LHCN-M2 (cell line): Measurements from ENCODE around the gene PGAP1. TPM values are rescaled to one million over a fixed set of nuclear protein-coding genes. Genes with fewer than 3 reads are reported as not detected.
A peak's percentile ranks its signal among the peaks of the same experiment; 100 is the strongest.
"Not testable (repeated sequence)": the region's sequence is repeated elsewhere in the genome, so short reads cannot be mapped to it uniquely, and the experiment has no call there.

Experiments used
- DNase-seq: peaks from one replicate; pipeline ENCODE4 v3.0.0-alpha.2; 2012; ENCODE audit warnings: low read depth
- total RNA-seq: library from RNA; depleted of rRNA; stranded (reverse); fragments of >200 nt; gene quantifications from 2 replicates; pipeline ENCODE4 v1.2.3, GENCODE V29; 2014

Gene PGAP1
- total RNA-seq, 1 experiment from 2014 or later = 7.8 TPM

GRCh38 chr2:196949116-196949515 lies 22.6 kb upstream of the PGAP1 start:
- no peak for DNase-seq

GRCh38 chr2:196944570-196944969 lies 18.1 kb upstream of the PGAP1 start:
- no peak for DNase-seq

- no peak for DNase-seq
Observed at GRCh38 chr2:196941398-196942078, 15.0 kb upstream of the PGAP1 start.

GRCh38 chr2:196939371-196939770 lies 12.9 kb upstream of the PGAP1 start:
- DNase-seq = peak; percentile 54

GRCh38 chr2:196935432-196935831 lies 8.9 kb upstream of the PGAP1 start:
- DNase-seq = no peak

GRCh38 chr2:196934672-196935071 lies 8.2 kb upstream of the PGAP1 start:
- no peak for DNase-seq

GRCh38 chr2:196931555-196931954 lies 5.0 kb upstream of the PGAP1 start:
- DNase-seq = no peak

GRCh38 chr2:196927376-196928225 lies 1.1 kb upstream of the PGAP1 start:
- DNase-seq = peak; percentile 76

- DNase-seq = peak; percentile 39
Observed at GRCh38 chr2:196925768-196926561, 542 bp downstream of the PGAP1 start.

- DNase-seq = peak; percentile 28
Observed at GRCh38 chr2:196925051-196925767, 1.3 kb downstream of the PGAP1 start.

- DNase-seq = no peak
Observed at GRCh38 chr2:196924051-196924450, 2.5 kb downstream of the PGAP1 start.

- DNase-seq = no peak
Observed at GRCh38 chr2:196918927-196919326, 7.6 kb downstream of the PGAP1 start.

- DNase-seq = no peak
Observed at GRCh38 chr2:196917802-196918201, 8.7 kb downstream of the PGAP1 start.

GRCh38 chr2:196915507-196916189 lies 10.9 kb downstream of the PGAP1 start:
- DNase-seq = no peak

- no peak for DNase-seq
Observed at GRCh38 chr2:196914867-196915460, 11.5 kb downstream of the PGAP1 start.

GRCh38 chr2:196913691-196914090 lies 12.8 kb downstream of the PGAP1 start:
- DNase-seq = no peak

GRCh38 chr2:196905365-196905764 lies 21.1 kb downstream of the PGAP1 start:
- not testable (repeated sequence) for DNase-seq

- DNase-seq = peak; percentile 3
Observed at GRCh38 chr2:196902828-196903227, 23.7 kb downstream of the PGAP1 start.

- no peak for DNase-seq
Observed at GRCh38 chr2:196900843-196901242, 25.7 kb downstream of the PGAP1 start.

- DNase-seq = no peak
Observed at GRCh38 chr2:196899976-196900375, 26.5 kb downstream of the PGAP1 start.
